A673 (cell line): ENCODE results near the gene KCNQ1. TPM values are rescaled to one million over a fixed set of nuclear protein-coding genes. Genes with fewer than 3 reads are reported as not detected.

Source experiments
- BruUV-seq: library from RNA; stranded (reverse); fragments of 400-500 nt; replicated peaks from 2 replicates; lab custom pipeline; 2021; lab: Mats Ljungman, UMichigan
- CTCF ChIA-PET: fragments of 300-600 bp; sonication (Branson Sonifier 250); formaldehyde crosslinking; loops from one replicate; lab custom pipeline; 2022; ENCODE audit warnings: antibody characterized with exemption; lab: Charles Lee
- POLR2A ChIA-PET: fragments of 300-600 bp; sonication (Branson Sonifier 250); formaldehyde crosslinking; loops from one replicate; lab custom pipeline; 2022; ENCODE audit warnings: antibody characterized with exemption; ENCODE audit not compliant: low non-redundant PET; lab: Charles Lee
- DNase-seq: peaks from one replicate; pipeline ENCODE4 v3.0.0-alpha.2; 2015; ENCODE audit warnings: low spot score
- H3K27ac ChIP-seq: fragments of 200-600 bp; sonication (generic); 2 replicates; pipeline ENCODE4 v1.5.1; 2016; ENCODE audit warnings: mixed run types, low read depth, mild to moderate bottlenecking, mixed read lengths, antibody characterized with exemption, low read length; ENCODE audit not compliant: poor library complexity, severe bottlenecking
- H3K27me3 ChIP-seq: fragments of 200-600 bp; sonication (generic); replicated peaks from 2 replicates; pipeline ENCODE4 v1.6.1; 2017; ENCODE audit warnings: mixed run types, low read depth, mild to moderate bottlenecking, mixed read lengths, antibody characterized with exemption, low read length; ENCODE audit not compliant: insufficient read depth, poor library complexity
- H3K36me3 ChIP-seq: fragments of 200-600 bp; sonication (generic); 2 replicates; pipeline ENCODE4 v1.6.1; 2016; ENCODE audit warnings: mixed run types, mild to moderate bottlenecking, mixed read lengths, antibody characterized with exemption, low read length; ENCODE audit not compliant: insufficient read depth, poor library complexity, severe bottlenecking
- H3K4me1 ChIP-seq: fragments of 200-600 bp; sonication (generic); 2 replicates; pipeline ENCODE4 v1.6.1; 2017; ENCODE audit warnings: mixed run types, mild to moderate bottlenecking, mixed read lengths, antibody characterized with exemption, low read length; ENCODE audit not compliant: insufficient read depth, poor library complexity, severe bottlenecking
- H3K4me3 ChIP-seq: fragments of 200-600 bp; sonication (generic); 2 replicates; pipeline ENCODE4 v1.5.1; 2016; ENCODE audit warnings: low read depth, mixed run types, mild to moderate bottlenecking, mixed read lengths, low read length; ENCODE audit not compliant: poor library complexity, severe bottlenecking
- H3K9me3 ChIP-seq: fragments of 200-600 bp; sonication (generic); 2 replicates; pipeline ENCODE4 v1.6.1; 2016; ENCODE audit warnings: mixed run types, low read depth, mild to moderate bottlenecking, mixed read lengths, antibody characterized with exemption, low read length; ENCODE audit not compliant: poor library complexity, severe bottlenecking
- CTCF ChIP-seq: fragments of 300-800, 200-600 bp; sonication (generic); conservative IDR thresholded peaks from 2 replicates; pipeline ENCODE4 v1.5.1; 2017; ENCODE audit warnings: low read depth, mild to moderate bottlenecking, antibody characterized with exemption, low read length, moderate library complexity, mixed read lengths
- EZH2 ChIP-seq: fragments of 200-600 bp; sonication (generic); IDR thresholded peaks from 2 replicates; pipeline ENCODE4 v1.6.1; 2017; ENCODE audit warnings: borderline replicate concordance, low read depth, mild to moderate bottlenecking, mixed read lengths, antibody characterized with exemption, low read length; ENCODE audit not compliant: poor library complexity, severe bottlenecking
- intact Hi-C: fragments of 100-400 bp; cut with micrococcal nuclease; formaldehyde crosslinking; loops from one replicate; pipeline ENCODE4 v1.10.0; 2022; ENCODE audit not compliant: unreplicated experiment
- total RNA-seq: library from RNA; stranded (reverse); gene quantifications from 2 replicates; pipeline ENCODE4 v1.2.3, GENCODE V29; 2021

The KCNQ1 gene
- total RNA-seq, 1 experiment from 2014 or later: not detected

GRCh38 chr11:2404735-2405196 lies 40.0 kb upstream of the KCNQ1 start:
- no peak overlapping the region for H3K4me3 ChIP-seq
- H3K9me3 ChIP-seq: no peaks in the 10 kb centered on the region
- POLR2A ChIA-PET: interaction anchor here (0.6 kb wide), 1 partner anchor 9 kb away, joined by 10 read pairs; no protein-coding TSS in a partner anchor
- CTCF ChIA-PET: no interaction called here
- H3K36me3 ChIP-seq: no peaks in the 10 kb centered on the region
- BruUV-seq: no TSS peak
- no peaks in the 10 kb centered on the region for H3K27me3 ChIP-seq
- peaks cover 8% of the 10 kb centered on the region for H3K4me1 ChIP-seq
- H3K27ac ChIP-seq: no peak overlapping the region
- intact Hi-C loops: no loop called here
- TF ChIP-seq CTCF: no peak
- no peak for TF ChIP-seq EZH2
- DNase-seq: no peak

- Histone ChIP-seq H3K27me3 (no peaks in the 10 kb centered on the region), H3K27ac (no peak overlapping the region), H3K36me3 (no peaks in the 10 kb centered on the region), H3K4me3 (no peak overlapping the region), H3K9me3 (no peaks in the 10 kb centered on the region), H3K4me1 (peaks cover 7% of the 10 kb centered on the region)
- BruUV-seq: no TSS peak
- ChIA-PET POLR2A (no interaction called here), CTCF (no interaction called here)
- TF ChIP-seq CTCF (no peak), EZH2 (no peak)
- intact Hi-C loops: no loop called here
- no peak for DNase-seq
Observed at GRCh38 chr11:2406451-2406850, 38.4 kb upstream of the KCNQ1 start.

GRCh38 chr11:2406878-2407410 lies 37.9 kb upstream of the KCNQ1 start:
- intact Hi-C loops: no loop called here
- no peak for DNase-seq
- H3K27ac ChIP-seq: no peak overlapping the region
- POLR2A ChIA-PET: no interaction called here
- TF ChIP-seq CTCF (no peak), EZH2 (no peak)
- H3K9me3 ChIP-seq: no peaks in the 10 kb centered on the region
- CTCF ChIA-PET: no interaction called here
- H3K4me1 ChIP-seq: peaks cover 2% of the 10 kb centered on the region
- no peaks in the 10 kb centered on the region for H3K27me3 ChIP-seq
- H3K4me3 ChIP-seq: no peak overlapping the region
- BruUV-seq: no TSS peak
- H3K36me3 ChIP-seq: no peaks in the 10 kb centered on the region
